GM12874 (cell line): ENCODE measurements around the gene DCLRE1B.

Source experiments
- CTCF ChIP-seq: IDR thresholded peaks from 2 replicates; pipeline ENCODE4 v1.5.1; 2011; ENCODE audit warnings: low read depth, mild to moderate bottlenecking, control low read depth, low read length, moderate library complexity; ENCODE audit not compliant: insufficient read depth

The DCLRE1B gene

GRCh38 chr1:113860891-113861290 is 44.2 kb upstream of the DCLRE1B start:
- no peak for TF ChIP-seq CTCF

GRCh38 chr1:113861641-113862040 is 43.5 kb upstream of the DCLRE1B start:
- TF ChIP-seq CTCF: no peak

GRCh38 chr1:113868387-113869083 is 36.6 kb upstream of the DCLRE1B start:
- no peak for TF ChIP-seq CTCF

- no peak for TF ChIP-seq CTCF
Observed at GRCh38 chr1:113870778-113871177, 34.3 kb upstream of the DCLRE1B start.

- TF ChIP-seq CTCF: no peak
Observed at GRCh38 chr1:113871597-113872113, 33.5 kb upstream of the DCLRE1B start, which contains the start of gene PTPN22. Gene PTPN22 (minus strand): TSS chr1:113871712.

GRCh38 chr1:113872219-113872935 is 32.7 kb upstream of the DCLRE1B start:
- no peak for TF ChIP-seq CTCF

GRCh38 chr1:113874012-113874879 is 30.9 kb upstream of the DCLRE1B start:
- TF ChIP-seq CTCF: peak; percentile 55
